ENCODE measurements around the gene KMO.

The KMO gene

DNA sequence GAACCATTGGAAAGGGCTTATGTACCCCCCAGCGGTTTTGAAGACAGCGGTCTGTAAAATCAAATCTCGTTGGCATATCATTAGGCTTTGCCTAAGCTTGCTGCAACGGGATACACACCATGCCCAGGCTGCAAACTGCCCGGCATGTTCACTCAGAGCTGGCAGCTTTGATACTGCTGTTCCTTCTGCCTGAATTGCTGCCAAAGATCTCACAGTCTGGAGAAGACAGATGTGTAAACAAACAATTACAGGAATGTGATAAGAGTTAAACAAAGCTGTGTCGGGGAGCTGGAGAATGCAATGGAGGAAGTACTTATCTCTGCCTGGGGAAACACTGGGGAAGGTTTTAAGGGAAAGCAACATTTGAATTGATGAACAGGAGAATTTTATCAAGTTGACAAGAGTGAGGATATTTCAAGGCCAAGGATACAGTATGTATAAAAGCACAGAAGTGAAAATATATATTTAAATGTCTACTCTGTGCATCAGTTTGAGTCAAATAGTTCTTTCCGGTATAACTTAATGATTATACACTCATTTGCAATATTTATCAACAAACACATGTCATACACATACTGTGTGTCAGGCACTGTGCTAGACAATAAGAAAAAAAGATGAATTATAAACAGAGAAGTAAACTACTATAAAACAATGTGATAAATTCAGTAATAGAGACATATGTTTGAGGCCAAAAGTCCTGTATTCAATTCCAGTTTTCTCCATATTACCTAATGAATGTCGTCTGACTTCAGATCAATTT is 78.1 kb downstream of the KMO start:
- Histone ChIP-seq H2AFZ (ENCODE audit: low read length, unreplicated experiment) (no peak overlapping the region), H3K4me3 (ENCODE audit: low read depth, low read length) (no peak overlapping the region), H3K36me3 (ENCODE audit: insufficient read depth, low read length) (no peaks in the 10 kb centered on the region), H3K79me2 (ENCODE audit: control insufficient read depth, insufficient read depth, low read length, unreplicated experiment) (no peaks in the 10 kb centered on the region), H3K27ac (ENCODE audit: low read depth, low read length) (no peak overlapping the region), H3K4me1 (ENCODE audit: control insufficient read depth, insufficient read depth, low read length, unreplicated experiment) (peaks cover 59% of the 10 kb centered on the region), H3K27me3 (ENCODE audit: insufficient read depth, low read length) (no peaks in the 10 kb centered on the region)

DNA sequence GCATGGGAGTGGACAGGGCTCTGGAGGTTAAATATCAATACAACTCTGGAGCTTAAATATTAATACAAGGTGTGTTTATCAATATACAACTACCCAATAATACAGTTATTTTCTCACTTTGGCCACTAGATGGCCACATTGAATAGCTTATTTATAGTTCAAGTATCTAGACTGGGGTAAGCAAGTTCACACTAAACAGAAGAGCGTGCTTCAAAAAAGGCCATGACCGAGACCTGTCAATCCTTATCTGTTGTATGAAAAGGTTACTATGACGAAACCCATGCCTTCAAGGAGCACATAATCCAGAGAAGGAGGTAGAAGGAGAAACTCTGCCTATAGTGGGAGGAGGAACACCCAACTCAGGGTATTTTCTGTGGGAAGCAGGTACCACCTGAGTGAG is 78.9 kb downstream of the KMO start:
- H3K27me3 ChIP-seq (ENCODE audit: insufficient read depth, low read length) = no peaks in the 10 kb centered on the region
- no peak overlapping the region for H3K4me3 ChIP-seq (ENCODE audit: low read depth, low read length)
- peak overlapping the region; percentile 78 for H2AFZ ChIP-seq (ENCODE audit: low read length, unreplicated experiment)
- peak overlapping the region; percentile 84; the same call in 1 of the 2 replicates for H3K27ac ChIP-seq (ENCODE audit: low read depth, low read length)
- no peaks in the 10 kb centered on the region for H3K36me3 ChIP-seq (ENCODE audit: insufficient read depth, low read length)
- H3K79me2 ChIP-seq (ENCODE audit: control insufficient read depth, insufficient read depth, low read length, unreplicated experiment) = no peaks in the 10 kb centered on the region
- peaks cover 66% of the 10 kb centered on the region for H3K4me1 ChIP-seq (ENCODE audit: control insufficient read depth, insufficient read depth, low read length, unreplicated experiment)

DNA sequence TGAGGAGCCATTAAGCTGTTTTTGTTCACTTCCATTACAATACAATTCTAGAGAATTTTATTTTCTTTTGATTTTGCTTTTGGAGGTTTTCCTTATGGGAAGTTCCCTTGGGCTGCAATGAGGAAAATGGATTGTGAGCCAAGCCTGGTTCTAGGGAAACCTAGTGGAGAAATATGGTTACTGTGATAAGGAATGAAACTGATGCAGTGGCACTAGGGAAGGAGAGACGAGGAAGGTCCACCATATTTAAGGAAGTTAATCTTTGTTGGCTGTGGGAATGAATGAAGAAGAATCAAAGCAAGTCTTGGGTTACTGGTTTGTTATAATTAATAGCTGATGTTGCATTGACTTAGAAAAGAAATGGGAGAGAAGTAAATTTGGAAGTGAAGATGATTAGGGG is 79.6 kb downstream of the KMO start:
- H3K27ac ChIP-seq (ENCODE audit: low read depth, low read length) = peak overlapping the region; percentile 84
- H3K36me3 ChIP-seq (ENCODE audit: insufficient read depth, low read length) = no peaks in the 10 kb centered on the region
- H3K79me2 ChIP-seq (ENCODE audit: control insufficient read depth, insufficient read depth, low read length, unreplicated experiment) = no peaks in the 10 kb centered on the region
- no peak overlapping the region for H3K4me3 ChIP-seq (ENCODE audit: low read depth, low read length)
- H3K4me1 ChIP-seq (ENCODE audit: control insufficient read depth, insufficient read depth, low read length, unreplicated experiment) = peaks cover 63% of the 10 kb centered on the region
- peak overlapping the region; percentile 57 for H2AFZ ChIP-seq (ENCODE audit: low read length, unreplicated experiment)
- no peaks in the 10 kb centered on the region for H3K27me3 ChIP-seq (ENCODE audit: insufficient read depth, low read length)

DNA sequence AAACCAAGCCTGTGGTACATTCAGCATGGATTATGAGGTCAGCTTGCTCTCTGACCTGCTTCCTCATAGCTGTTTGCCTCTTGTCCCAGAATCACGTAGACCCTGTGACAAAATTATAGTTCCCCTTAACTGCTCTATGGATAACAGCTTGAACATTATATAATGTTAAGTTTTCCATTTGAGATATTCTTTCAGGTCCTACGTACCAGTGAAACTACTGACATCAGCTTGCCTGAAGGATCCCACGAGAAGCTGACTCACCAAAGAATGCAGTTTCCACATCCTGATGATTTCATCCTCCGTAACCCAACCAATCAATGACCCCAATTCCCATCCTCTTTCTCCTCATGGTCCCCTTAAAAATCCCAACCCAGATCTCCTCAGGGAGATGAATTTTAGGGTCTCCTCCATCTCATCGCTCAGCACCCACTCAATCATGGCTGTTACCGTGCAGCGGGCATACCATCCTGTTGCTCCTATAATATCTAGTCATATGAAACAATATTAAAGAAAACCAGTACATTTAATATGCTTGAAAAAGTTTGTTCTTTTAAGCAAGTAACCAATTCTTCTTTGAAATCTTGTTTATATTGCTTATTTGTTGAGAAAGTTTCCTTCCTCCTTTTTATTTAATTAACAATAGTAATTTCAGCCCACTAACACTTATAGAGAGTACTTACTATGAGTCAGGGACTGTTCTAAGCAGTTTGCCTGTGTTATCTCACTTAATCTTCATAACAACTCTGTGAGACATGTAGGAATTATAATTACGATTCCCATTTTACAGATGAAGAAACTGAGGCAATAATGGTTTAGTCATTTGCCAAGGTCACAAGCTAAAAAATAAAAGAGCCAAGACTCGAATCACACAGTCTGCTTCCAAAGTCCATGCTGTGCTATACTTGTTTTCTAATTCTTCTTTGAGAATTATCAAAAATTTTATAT is 80.6 kb downstream of the KMO start:
- Histone ChIP-seq H3K79me2 (ENCODE audit: control insufficient read depth, insufficient read depth, low read length, unreplicated experiment) (no peaks in the 10 kb centered on the region), H3K4me3 (ENCODE audit: low read depth, low read length) (peak overlapping the region; percentile 33; the same call in 1 of the 2 replicates), H3K36me3 (ENCODE audit: insufficient read depth, low read length) (no peaks in the 10 kb centered on the region), H3K27ac (ENCODE audit: low read depth, low read length) (peak overlapping the region; percentile 84), H3K27me3 (ENCODE audit: insufficient read depth, low read length) (no peaks in the 10 kb centered on the region), H3K4me1 (ENCODE audit: control insufficient read depth, insufficient read depth, low read length, unreplicated experiment) (peaks cover 61% of the 10 kb centered on the region), H2AFZ (ENCODE audit: low read length, unreplicated experiment) (peak overlapping the region; percentile 57)

DNA sequence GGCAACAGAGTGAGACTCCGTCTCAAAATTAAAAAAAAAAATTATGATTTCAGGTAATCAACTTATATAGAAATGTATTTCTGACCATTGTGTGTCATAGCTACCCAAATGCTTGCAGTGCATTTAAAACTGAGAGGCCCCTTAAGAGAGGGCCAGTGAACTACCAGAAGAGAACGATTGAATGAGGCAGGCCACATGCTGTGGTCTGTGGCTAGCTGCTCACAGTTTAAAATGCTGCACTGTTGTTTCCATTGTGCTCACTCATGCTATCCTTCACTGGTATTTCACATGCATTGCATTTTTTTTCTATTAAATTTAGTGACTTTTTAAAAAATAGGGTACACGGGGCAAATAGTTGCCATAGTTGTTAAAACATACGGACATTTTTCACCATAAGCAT is 82.0 kb downstream of the KMO start:
- Histone ChIP-seq H3K27me3 (ENCODE audit: insufficient read depth, low read length) (no peaks in the 10 kb centered on the region), H3K4me1 (ENCODE audit: control insufficient read depth, insufficient read depth, low read length, unreplicated experiment) (peaks cover 48% of the 10 kb centered on the region), H2AFZ (ENCODE audit: low read length, unreplicated experiment) (no peak overlapping the region), H3K79me2 (ENCODE audit: control insufficient read depth, insufficient read depth, low read length, unreplicated experiment) (no peaks in the 10 kb centered on the region), H3K27ac (ENCODE audit: low read depth, low read length) (no peak overlapping the region), H3K36me3 (ENCODE audit: insufficient read depth, low read length) (no peaks in the 10 kb centered on the region), H3K4me3 (ENCODE audit: low read depth, low read length) (no peak overlapping the region)

DNA sequence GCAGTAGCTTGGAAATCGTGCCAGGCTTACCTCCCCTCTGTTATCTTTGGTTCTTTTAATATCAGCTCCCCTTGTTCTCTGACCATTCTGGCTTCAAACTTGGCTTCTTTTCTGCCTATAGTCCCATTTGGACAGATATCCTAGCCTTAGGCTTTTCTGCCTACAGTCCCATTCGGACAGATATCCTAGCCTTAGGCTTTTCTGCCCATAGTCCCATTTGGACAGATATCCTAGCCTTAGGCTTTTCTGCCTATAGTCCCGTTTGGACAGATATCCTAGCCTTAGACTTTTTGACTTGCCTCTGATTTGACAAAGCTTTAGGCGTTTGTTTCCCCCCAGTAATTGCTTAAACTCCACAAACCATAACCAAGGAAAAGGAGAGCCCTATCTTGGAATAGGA is 82.4 kb downstream of the KMO start:
- Histone ChIP-seq H2AFZ (ENCODE audit: low read length, unreplicated experiment) (no peak overlapping the region), H3K27me3 (ENCODE audit: insufficient read depth, low read length) (no peaks in the 10 kb centered on the region), H3K79me2 (ENCODE audit: control insufficient read depth, insufficient read depth, low read length, unreplicated experiment) (no peaks in the 10 kb centered on the region), H3K4me3 (ENCODE audit: low read depth, low read length) (no peak overlapping the region), H3K36me3 (ENCODE audit: insufficient read depth, low read length) (no peaks in the 10 kb centered on the region), H3K4me1 (ENCODE audit: control insufficient read depth, insufficient read depth, low read length, unreplicated experiment) (peaks cover 44% of the 10 kb centered on the region), H3K27ac (ENCODE audit: low read depth, low read length) (peak overlapping the region; percentile 28; the same call in 1 of the 2 replicates)

DNA sequence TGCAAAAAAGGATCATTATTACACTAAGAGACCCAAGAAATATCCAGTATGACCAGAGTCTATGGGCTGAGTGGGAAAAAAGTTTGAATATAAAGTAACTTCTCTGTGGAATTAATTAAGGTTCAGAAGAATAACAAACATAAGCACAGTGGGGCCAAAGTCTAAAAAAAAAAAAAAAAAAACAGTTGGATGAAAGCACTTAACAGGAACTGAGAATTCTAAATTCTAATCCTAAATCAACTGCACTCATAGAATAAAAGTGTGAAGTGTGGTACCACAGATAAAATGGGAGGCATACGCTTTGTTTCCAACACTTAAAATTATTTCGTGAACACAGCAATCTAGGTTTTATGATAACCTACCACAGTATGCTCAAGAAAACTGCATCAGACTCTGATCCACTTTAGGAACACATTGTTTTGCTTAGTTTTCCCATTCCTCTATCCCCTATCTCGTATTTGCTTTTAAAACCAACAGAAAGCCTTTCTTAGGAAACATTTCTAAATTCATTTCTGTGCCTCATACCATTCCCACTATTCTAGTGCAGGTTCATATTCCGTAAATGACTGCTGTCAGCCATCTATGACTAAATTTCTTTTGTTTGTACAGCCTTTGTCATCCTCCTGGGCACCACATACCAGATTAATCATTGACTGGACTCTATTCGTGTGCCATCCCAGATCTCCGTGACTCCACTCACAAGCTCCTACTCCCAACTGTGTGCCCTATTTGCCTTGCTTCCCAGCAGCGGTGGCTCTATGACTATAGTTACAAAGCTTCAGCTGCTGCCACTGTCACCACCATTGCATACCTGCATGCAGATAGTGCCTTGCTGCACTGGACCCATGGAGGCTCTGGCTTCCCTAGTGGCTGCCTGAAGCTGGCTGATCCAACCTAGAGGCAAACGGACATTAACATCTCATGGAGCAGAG is 83.1 kb downstream of the KMO start:
- Histone ChIP-seq H3K4me3 (ENCODE audit: low read depth, low read length) (no peak overlapping the region), H3K27ac (ENCODE audit: low read depth, low read length) (peak overlapping the region; percentile 28; the same call in 1 of the 2 replicates), H3K4me1 (ENCODE audit: control insufficient read depth, insufficient read depth, low read length, unreplicated experiment) (peaks cover 36% of the 10 kb centered on the region), H3K27me3 (ENCODE audit: insufficient read depth, low read length) (no peaks in the 10 kb centered on the region), H3K79me2 (ENCODE audit: control insufficient read depth, insufficient read depth, low read length, unreplicated experiment) (no peaks in the 10 kb centered on the region), H3K36me3 (ENCODE audit: insufficient read depth, low read length) (no peaks in the 10 kb centered on the region), H2AFZ (ENCODE audit: low read length, unreplicated experiment) (no peak overlapping the region)

DNA sequence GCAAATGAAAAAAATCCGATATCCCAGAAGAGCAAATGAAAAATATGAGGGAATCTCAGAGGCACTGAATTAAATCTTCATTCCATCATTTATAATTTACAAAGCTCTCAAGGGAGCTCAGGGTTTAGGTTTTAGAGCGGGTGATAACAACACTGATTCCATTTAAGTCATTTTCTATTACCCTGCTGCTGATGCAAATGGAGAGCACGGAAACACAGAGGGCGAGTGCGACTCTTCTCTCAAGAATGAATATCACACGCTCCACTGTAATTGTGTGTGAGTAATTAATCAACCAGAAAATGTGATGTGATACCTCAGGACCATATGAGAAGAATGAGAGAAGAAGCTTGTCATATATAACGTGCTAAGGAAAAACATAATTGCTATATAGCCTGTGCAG is 85.2 kb downstream of the KMO start:
- Histone ChIP-seq H3K4me3 (ENCODE audit: low read depth, low read length) (no peak overlapping the region), H3K27me3 (ENCODE audit: insufficient read depth, low read length) (no peaks in the 10 kb centered on the region), H3K4me1 (ENCODE audit: control insufficient read depth, insufficient read depth, low read length, unreplicated experiment) (peaks cover 23% of the 10 kb centered on the region), H3K27ac (ENCODE audit: low read depth, low read length) (no peak overlapping the region), H3K79me2 (ENCODE audit: control insufficient read depth, insufficient read depth, low read length, unreplicated experiment) (no peaks in the 10 kb centered on the region), H3K36me3 (ENCODE audit: insufficient read depth, low read length) (no peaks in the 10 kb centered on the region), H2AFZ (ENCODE audit: low read length, unreplicated experiment) (no peak overlapping the region)

DNA sequence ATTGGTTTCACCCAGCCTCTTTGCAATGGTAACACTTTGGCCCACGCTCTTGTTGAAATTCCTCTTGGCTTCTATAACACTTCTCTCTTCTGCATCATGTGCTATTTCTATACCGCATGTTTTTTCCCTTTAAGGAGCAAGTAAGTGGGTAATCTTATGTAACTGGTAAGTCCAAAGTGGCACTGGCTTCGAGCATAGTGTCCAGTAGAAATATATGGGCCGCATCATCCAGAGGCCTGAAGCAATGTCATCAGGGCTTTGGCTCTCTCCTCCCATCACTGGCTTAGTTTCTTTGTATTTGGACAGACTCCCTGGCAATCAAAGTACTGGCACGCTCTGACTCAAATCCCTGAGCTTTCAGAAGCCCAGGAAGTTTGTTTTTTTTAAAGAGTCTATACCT is 90.5 kb downstream of the KMO start:
- no peak overlapping the region for H3K27ac ChIP-seq (ENCODE audit: low read depth, low read length)

DNA sequence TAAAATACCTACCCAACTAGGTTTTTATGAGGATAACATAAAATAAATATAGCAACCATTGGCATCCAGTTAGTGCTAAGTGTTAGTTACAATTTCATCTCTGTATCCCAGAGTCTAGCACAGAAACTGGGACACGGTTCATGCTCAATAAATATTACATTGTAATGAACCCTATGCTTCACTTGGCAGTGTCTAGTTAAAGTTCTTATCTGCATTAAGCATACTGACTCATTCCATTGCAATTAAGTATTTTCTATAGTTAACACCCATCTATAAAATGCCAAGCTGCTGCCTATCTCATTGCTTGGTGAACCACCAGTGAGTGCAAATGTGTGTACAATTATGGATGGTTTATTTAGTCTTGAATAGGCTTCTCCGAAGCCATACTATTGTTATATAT is 92.8 kb downstream of the KMO start:
- no peaks in the 10 kb centered on the region for H3K79me2 ChIP-seq (ENCODE audit: control insufficient read depth, insufficient read depth, low read length, unreplicated experiment)
- no peak overlapping the region for H2AFZ ChIP-seq (ENCODE audit: low read length, unreplicated experiment)
- no peaks in the 10 kb centered on the region for H3K27me3 ChIP-seq (ENCODE audit: insufficient read depth, low read length)
- peaks cover 8% of the 10 kb centered on the region for H3K4me1 ChIP-seq (ENCODE audit: control insufficient read depth, insufficient read depth, low read length, unreplicated experiment)
- no peaks in the 10 kb centered on the region; the same call in 1 of the 2 replicates for H3K36me3 ChIP-seq (ENCODE audit: insufficient read depth, low read length)
- H3K4me3 ChIP-seq (ENCODE audit: low read depth, low read length) = no peak overlapping the region
- H3K27ac ChIP-seq (ENCODE audit: low read depth, low read length) = no peak overlapping the region

More for the DNA sequence above, 90.5 kb downstream of the KMO start:
- H3K4me3 ChIP-seq (ENCODE audit: low read depth, low read length) = no peak overlapping the region
- H3K36me3 ChIP-seq (ENCODE audit: insufficient read depth, low read length) = no peaks in the 10 kb centered on the region
- no peaks in the 10 kb centered on the region for H3K79me2 ChIP-seq (ENCODE audit: control insufficient read depth, insufficient read depth, low read length, unreplicated experiment)
- H3K27me3 ChIP-seq (ENCODE audit: insufficient read depth, low read length) = no peaks in the 10 kb centered on the region
- H3K4me1 ChIP-seq (ENCODE audit: control insufficient read depth, insufficient read depth, low read length, unreplicated experiment) = peaks cover under 1% of the 10 kb centered on the region
- H2AFZ ChIP-seq (ENCODE audit: low read length, unreplicated experiment) = no peak overlapping the region

Data from ACC112 (cell line).